Raji (cell line): ENCODE data around the gene CTSV.

ENCODE experiments used
- POLR2A ChIP-seq: IDR thresholded peaks from 2 replicates; pipeline ENCODE4 v1.6.1; 2011; ENCODE audit warnings: low read depth, low read length, control low read depth; ENCODE audit not compliant: insufficient read depth

The CTSV gene

DNA sequence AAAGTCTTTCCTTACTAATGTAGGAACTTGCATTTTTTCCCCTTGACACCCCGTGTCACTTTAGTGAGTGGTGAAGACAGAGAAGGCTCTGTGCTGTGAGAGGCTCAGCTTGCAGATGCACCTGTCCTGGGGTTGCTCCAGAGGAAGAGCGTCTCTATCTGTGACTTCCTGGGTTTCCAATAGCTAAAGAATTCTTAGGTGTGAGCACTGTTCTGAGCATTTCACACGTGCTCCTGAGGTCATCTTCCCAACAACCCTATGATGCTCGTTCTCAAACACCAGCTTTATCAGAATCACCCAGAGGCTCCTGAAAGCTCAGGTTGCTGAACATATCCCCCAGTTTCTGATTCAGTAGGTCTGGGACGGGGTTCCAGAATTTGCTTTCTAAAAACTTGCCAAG is 6.4 kb upstream of the CTSV start:
- TF ChIP-seq POLR2A, result no peak

DNA sequence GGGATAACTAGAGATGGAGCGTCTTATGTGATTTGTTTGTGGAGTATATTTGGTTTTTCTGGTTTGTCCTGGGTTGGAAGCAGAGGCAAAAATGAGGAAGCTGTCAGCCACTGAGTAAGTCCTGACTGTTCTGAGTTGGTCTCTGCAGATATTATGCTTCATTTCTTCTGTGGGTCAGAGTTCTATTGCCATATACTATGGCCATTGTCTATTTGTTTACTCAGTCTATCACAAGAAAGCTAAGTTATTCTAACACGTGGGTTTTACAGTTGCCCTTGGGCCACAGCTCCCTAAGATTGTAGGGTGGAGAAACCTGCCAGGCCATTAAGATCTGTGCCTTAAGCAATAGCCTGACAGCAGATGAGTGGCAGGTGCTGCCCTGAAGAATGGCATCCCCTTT is 3.0 kb upstream of the CTSV start:
- TF ChIP-seq POLR2A, result no peak

DNA sequence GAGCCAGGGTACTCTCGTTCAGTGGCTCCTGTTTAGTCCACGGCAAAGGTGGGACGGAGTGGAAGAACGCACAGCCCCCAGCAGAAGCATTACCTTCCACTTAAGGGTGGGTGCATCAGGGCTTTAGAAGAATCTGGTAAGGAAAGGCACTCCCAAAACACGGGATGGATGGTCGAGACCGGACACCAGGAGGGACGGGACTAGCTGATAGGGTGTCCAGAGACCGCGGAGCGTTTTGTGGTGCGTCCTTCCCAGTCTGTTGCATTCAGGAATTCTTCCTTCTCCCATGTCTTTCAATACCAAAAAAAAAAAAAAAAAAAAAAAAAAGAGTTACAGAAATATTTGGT is 545 bp upstream of the CTSV start:
- no peak for TF ChIP-seq POLR2A

DNA sequence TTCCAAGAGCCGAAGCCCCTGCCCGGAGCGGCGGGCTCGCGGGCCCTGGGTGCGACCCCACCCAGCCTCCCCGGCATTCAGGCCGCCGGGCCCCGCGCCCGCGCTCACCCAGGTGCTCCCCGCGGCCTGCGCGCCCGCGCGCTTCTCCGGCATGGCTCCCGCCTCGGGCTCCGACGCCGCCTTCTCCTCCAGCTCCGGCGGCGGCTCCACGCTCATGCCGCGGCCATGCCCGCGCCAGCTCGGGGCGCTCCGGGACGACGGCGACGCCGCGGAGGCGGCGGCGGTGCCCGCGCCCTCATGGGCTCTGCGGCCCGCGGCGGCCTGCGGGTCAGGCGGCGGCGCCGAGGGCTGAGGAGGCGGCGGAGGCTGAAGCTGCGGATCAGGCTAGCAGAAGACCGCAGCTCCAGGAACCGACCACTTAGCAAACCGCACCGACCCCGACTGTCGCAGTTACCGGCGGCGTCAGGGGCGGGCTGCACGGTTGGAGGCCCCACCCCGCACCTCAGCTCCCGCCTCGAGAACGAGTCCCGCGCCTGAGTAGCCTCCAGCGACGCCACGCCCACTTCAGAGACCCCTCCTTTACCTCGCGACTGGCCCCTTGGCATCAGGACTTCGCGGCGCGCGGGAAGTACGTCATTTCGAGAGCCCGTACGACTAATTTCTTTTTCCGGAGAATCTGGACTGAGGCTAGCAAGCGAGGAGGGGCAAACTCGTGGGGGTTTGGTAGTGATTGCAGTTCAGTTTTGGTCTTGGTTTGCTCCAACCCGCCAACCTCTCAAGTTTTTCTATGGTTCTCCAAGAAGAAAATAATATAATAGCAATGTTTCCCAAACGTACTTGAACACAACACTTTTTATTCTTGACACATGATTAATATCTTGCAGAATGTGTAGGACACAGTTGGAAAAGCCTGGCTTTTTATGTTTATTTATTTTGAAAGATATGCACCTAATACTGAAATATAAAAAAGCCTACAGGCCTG is 25.5 kb downstream of the CTSV start:
- TF ChIP-seq POLR2A, result peak; percentile 64
